ENCODE results near the gene GJD2.

DNA sequence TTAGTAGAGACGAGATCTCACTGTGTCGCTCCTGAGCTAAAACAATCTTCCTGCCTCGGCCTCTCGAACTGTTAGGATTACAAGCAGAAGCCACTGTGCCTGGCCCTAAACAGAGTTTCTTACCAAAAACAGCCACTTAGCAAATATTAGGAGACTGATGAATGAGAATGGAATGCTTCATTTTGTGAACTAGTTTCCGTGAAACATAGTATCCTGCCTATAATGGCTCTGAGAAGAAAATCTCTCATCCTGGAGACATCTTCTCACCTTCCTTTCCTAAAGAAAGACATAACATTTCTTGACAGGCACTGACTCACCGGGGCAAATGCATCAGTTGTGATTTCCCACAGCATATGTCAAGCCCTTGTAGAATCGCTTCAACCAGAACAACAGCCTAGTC, 44.9 kb downstream of the GJD2 start:
- TF ChIP-seq, protein P1, sequence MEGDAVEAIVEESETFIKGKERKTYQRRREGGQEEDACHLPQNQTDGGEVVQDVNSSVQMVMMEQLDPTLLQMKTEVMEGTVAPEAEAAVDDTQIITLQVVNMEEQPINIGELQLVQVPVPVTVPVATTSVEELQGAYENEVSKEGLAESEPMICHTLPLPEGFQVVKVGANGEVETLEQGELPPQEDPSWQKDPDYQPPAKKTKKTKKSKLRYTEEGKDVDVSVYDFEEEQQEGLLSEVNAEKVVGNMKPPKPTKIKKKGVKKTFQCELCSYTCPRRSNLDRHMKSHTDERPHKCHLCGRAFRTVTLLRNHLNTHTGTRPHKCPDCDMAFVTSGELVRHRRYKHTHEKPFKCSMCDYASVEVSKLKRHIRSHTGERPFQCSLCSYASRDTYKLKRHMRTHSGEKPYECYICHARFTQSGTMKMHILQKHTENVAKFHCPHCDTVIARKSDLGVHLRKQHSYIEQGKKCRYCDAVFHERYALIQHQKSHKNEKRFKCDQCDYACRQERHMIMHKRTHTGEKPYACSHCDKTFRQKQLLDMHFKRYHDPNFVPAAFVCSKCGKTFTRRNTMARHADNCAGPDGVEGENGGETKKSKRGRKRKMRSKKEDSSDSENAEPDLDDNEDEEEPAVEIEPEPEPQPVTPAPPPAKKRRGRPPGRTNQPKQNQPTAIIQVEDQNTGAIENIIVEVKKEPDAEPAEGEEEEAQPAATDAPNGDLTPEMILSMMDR (IDR thresholded peaks at IDR 0.05), result no peak
- no peak for TF ChIP-seq POLR2A (IDR thresholded peaks at IDR 0.05)
